Endodermal cell (in vitro differentiated cells): Measurements from ENCODE around the gene SFN. TPM values are rescaled to one million over a fixed set of nuclear protein-coding genes. Genes with fewer than 3 reads are reported as not detected.
A peak's percentile ranks its signal among the peaks of the same experiment; 100 is the strongest.

Source experiments
- DNase-seq: peaks from one replicate; pipeline ENCODE4 v3.0.0-alpha.2; 2017
- H3K27ac ChIP-seq: 2 replicates; pipeline ENCODE4 v1.5.1; 2013; ENCODE audit warnings: mild to moderate bottlenecking, low read depth, low read length, moderate library complexity
- H3K27me3 ChIP-seq: 2 replicates; pipeline ENCODE4 v1.6.1; 2013; ENCODE audit warnings: mild to moderate bottlenecking, low read length, moderate library complexity; ENCODE audit not compliant: insufficient read depth, control insufficient read depth, poor library complexity, severe bottlenecking
- H3K36me3 ChIP-seq: 2 replicates; pipeline ENCODE4 v1.7.0; 2013; ENCODE audit warnings: mild to moderate bottlenecking, low read length, moderate library complexity; ENCODE audit not compliant: control insufficient read depth, insufficient read depth
- H3K4me1 ChIP-seq: one replicate; pipeline ENCODE4 v1.7.0; 2013; ENCODE audit warnings: low read length; ENCODE audit not compliant: control insufficient read depth, insufficient read depth
- H3K4me3 ChIP-seq: 2 replicates; pipeline ENCODE4 v1.5.1; 2013; ENCODE audit warnings: mild to moderate bottlenecking, low read length, moderate library complexity
- H3K9ac ChIP-seq: 2 replicates; pipeline ENCODE4 v1.6.1; 2013; ENCODE audit warnings: mild to moderate bottlenecking, low read length, moderate library complexity; ENCODE audit not compliant: poor library complexity, severe bottlenecking; ENCODE audit errors: extremely low read depth
- H3K9me3 ChIP-seq: 2 replicates; pipeline ENCODE4 v1.6.1; 2013; ENCODE audit warnings: mild to moderate bottlenecking, low read length, moderate library complexity; ENCODE audit not compliant: control insufficient read depth
- H3K27ac Mint-ChIP-seq: 2 replicates; pipeline ENCODE4 v1.8.0; 2020; ENCODE audit warnings: mixed read lengths
- H3K27me3 Mint-ChIP-seq: 2 replicates; pipeline ENCODE4 v1.8.0; 2021; ENCODE audit warnings: mild to moderate bottlenecking, mixed read lengths; ENCODE audit not compliant: insufficient read depth
- H3K36me3 Mint-ChIP-seq: 2 replicates; pipeline ENCODE4 v1.8.0; 2020; ENCODE audit warnings: low read depth, mixed read lengths
- H3K4me1 Mint-ChIP-seq: 2 replicates; pipeline ENCODE4 v1.8.0; 2020; ENCODE audit warnings: mixed read lengths
- H3K4me3 Mint-ChIP-seq: 2 replicates; pipeline ENCODE4 v1.8.0; 2020; ENCODE audit warnings: mild to moderate bottlenecking, moderate library complexity, mixed read lengths
- H3K9me3 Mint-ChIP-seq: 2 replicates; pipeline ENCODE4 v1.8.0; 2020; ENCODE audit warnings: mild to moderate bottlenecking, mixed read lengths
- CTCF ChIP-seq: fragments of 200-600 bp; sonication (generic); conservative IDR thresholded peaks from 2 replicates; pipeline ENCODE4 v1.5.0; 2021; ENCODE audit warnings: antibody characterized with exemption, mild to moderate bottlenecking
- WGBS, 2 experiments: methylation state at CpG; one replicate each; pipeline versions ENCODE4 v1.1.5 to v1.1.7; 2013; ENCODE audit warnings: missing lambda C conversion rate in 2 of 2, mixed read lengths in 1 of 2; ENCODE audit not compliant: insufficient coverage in 1 of 2, insufficient read length in 1 of 2; 5-methylcytosine and 5-hydroxymethylcytosine counted together
- total RNA-seq, 2 donors: library from RNA; stranded (reverse); fragmentation: NEBNext Ultra II Directional in 1 of 2; extraction: Animal tissue kit (Norgen Biotek cat#: 25700) in 1 of 2; gene quantifications; 2 replicates in 1 of 2; 3 replicates in 1 of 2; pipeline ENCODE4 v1.2.1, GENCODE V29; 2021

The SFN gene
- total RNA-seq, 2 donors from 2014 or later = 1.5 to 2.6 TPM

GRCh38 chr1:26911399-26912146 is 48.6 kb downstream of the SFN start:
- Mint-ChIP-seq H3K4me3 (no peak overlapping the region), H3K4me1 (peaks cover 31% of the 10 kb centered on the region), H3K27ac (no peak overlapping the region), H3K36me3 (no peaks in the 10 kb centered on the region), H3K9me3 (no peaks in the 10 kb centered on the region), H3K27me3 (peaks cover 10% of the 10 kb centered on the region)
- no peak overlapping the region for H3K4me3 ChIP-seq
- no peak for TF ChIP-seq CTCF
- no peak for DNase-seq
- peaks cover 18% of the 10 kb centered on the region for H3K4me1 ChIP-seq
- H3K9ac ChIP-seq = no peak overlapping the region
- WGBS, 2 experiments = 95% methylated on average over 7 to 8 of the region's 8 CpGs
- H3K9me3 ChIP-seq = no peaks in the 10 kb centered on the region
- H3K27me3 ChIP-seq = no peaks in the 10 kb centered on the region
- H3K36me3 ChIP-seq = no peaks in the 10 kb centered on the region
- no peak overlapping the region for H3K27ac ChIP-seq

- no peak overlapping the region for H3K4me3 Mint-ChIP-seq
- no peak overlapping the region for H3K27ac Mint-ChIP-seq
- no peak overlapping the region for H3K9ac ChIP-seq
- H3K27ac ChIP-seq = no peak overlapping the region
- H3K36me3 Mint-ChIP-seq = no peaks in the 10 kb centered on the region
- H3K4me1 ChIP-seq = peaks cover 18% of the 10 kb centered on the region
- no peaks in the 10 kb centered on the region for H3K27me3 ChIP-seq
- peaks cover 31% of the 10 kb centered on the region for H3K4me1 Mint-ChIP-seq
- no peaks in the 10 kb centered on the region for H3K9me3 ChIP-seq
- DNase-seq = no peak
- H3K4me3 ChIP-seq = no peak overlapping the region
- no peaks in the 10 kb centered on the region for H3K9me3 Mint-ChIP-seq
- TF ChIP-seq CTCF = no peak
- peaks cover 10% of the 10 kb centered on the region for H3K27me3 Mint-ChIP-seq
- WGBS, 2 experiments = 83 to 88% methylated on average over 1 of the region's 2 CpGs
- H3K36me3 ChIP-seq = no peaks in the 10 kb centered on the region
Observed at GRCh38 chr1:26912147-26912490, 49.2 kb downstream of the SFN start.

- no peak overlapping the region for H3K4me3 ChIP-seq
- peaks cover 18% of the 10 kb centered on the region for H3K4me1 ChIP-seq
- WGBS, 2 experiments = 88 to 93% methylated on average over 4 to 5 of the region's 5 CpGs
- no peak overlapping the region for H3K9ac ChIP-seq
- H3K36me3 ChIP-seq = no peaks in the 10 kb centered on the region
- Mint-ChIP-seq H3K27me3 (peaks cover 7% of the 10 kb centered on the region), H3K27ac (peak overlapping the region; percentile 93), H3K9me3 (no peaks in the 10 kb centered on the region), H3K4me3 (no peak overlapping the region), H3K36me3 (no peaks in the 10 kb centered on the region), H3K4me1 (peaks cover 31% of the 10 kb centered on the region)
- no peak for TF ChIP-seq CTCF
- H3K9me3 ChIP-seq = no peaks in the 10 kb centered on the region
- DNase-seq = no peak
- H3K27ac ChIP-seq = no peak overlapping the region
- no peaks in the 10 kb centered on the region for H3K27me3 ChIP-seq
Observed at GRCh38 chr1:26913389-26913753, 50.4 kb downstream of the SFN start.

Other genes with a start within 250 kb of the SFN start
- gene ARID1A, start 167.1 kb upstream of the SFN start, total RNA-seq = 100 to 1,000 TPM; 118 to 128 TPM
- 10 to 100 TPM; 12.7 to 14.6 TPM for gene PIGV, start 75.2 kb upstream of the SFN start, total RNA-seq
- 10 to 100 TPM; 39.7 to 42.4 TPM for gene ZDHHC18, start 36.5 kb upstream of the SFN start, total RNA-seq
- 10 to 100 TPM; 32.6 to 38.5 TPM for gene GPN2, start 27.1 kb downstream of the SFN start, total RNA-seq
- 10 to 100 TPM; 21.3 to 23.2 TPM for gene GPATCH3, start 37.3 kb downstream of the SFN start, total RNA-seq
- not detected for gene NR0B2, start 50.8 kb downstream of the SFN start, total RNA-seq
- 100 to 1,000 TPM; 103 to 120 TPM for gene NUDC, start 58.6 kb downstream of the SFN start, total RNA-seq
- 10 to 100 TPM; 17.2 to 22.7 TPM for gene KDF1, start 97.3 kb downstream of the SFN start, total RNA-seq
- gene TRNP1, start 130.5 kb downstream of the SFN start, total RNA-seq = 10 to 100 TPM; 14.3 to 21.2 TPM
- 10 to 100 TPM in 1 of 2 donors, 1 to 10 TPM in 1; 9.4 to 19.0 TPM for gene TENT5B, start 149.7 kb downstream of the SFN start, total RNA-seq